LNCAP (cell line): ENCODE results near the gene TBC1D19.

ENCODE experiments used
- TF ChIP-seq, protein P1 (sequence below): fragments of 450-650 bp; IDR thresholded peaks from 2 replicates; pipeline ENCODE4 v1.5.1; 2017; ENCODE audit warnings: mild to moderate bottlenecking

TBC1D19 gene

GRCh38 chr4:26803211-26803861 lies 219.5 kb downstream of the TBC1D19 start:
- TF ChIP-seq, protein P1, sequence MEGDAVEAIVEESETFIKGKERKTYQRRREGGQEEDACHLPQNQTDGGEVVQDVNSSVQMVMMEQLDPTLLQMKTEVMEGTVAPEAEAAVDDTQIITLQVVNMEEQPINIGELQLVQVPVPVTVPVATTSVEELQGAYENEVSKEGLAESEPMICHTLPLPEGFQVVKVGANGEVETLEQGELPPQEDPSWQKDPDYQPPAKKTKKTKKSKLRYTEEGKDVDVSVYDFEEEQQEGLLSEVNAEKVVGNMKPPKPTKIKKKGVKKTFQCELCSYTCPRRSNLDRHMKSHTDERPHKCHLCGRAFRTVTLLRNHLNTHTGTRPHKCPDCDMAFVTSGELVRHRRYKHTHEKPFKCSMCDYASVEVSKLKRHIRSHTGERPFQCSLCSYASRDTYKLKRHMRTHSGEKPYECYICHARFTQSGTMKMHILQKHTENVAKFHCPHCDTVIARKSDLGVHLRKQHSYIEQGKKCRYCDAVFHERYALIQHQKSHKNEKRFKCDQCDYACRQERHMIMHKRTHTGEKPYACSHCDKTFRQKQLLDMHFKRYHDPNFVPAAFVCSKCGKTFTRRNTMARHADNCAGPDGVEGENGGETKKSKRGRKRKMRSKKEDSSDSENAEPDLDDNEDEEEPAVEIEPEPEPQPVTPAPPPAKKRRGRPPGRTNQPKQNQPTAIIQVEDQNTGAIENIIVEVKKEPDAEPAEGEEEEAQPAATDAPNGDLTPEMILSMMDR, result no peak

DNA sequence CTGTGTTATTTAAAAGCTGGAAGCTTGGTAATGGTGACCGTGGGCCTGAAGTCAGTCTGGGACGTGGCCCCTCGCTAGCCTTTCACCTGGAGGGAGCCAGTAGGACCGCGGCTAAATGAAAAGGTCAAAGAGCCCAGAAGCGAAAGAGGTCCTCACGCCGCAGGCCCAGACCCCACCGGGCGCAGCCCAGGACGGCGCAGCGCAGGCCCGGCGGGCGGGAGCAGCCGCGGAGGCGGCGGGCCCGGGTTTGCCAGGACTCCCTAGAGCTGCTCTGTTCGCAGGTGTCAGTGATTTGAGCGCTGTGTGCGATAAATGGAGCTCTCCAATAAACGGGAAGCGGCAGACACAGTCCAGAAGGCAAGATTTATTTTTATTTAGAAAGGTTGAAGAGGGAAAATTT lies 220.6 kb downstream of the TBC1D19 start:
- TF ChIP-seq, protein P1, result no peak

- TF ChIP-seq, protein P1, result no peak
Observed at GRCh38 chr4:26804925-26805324, 221.0 kb downstream of the TBC1D19 start.
